Activated CD8-positive, alpha-beta memory T cell treated with anti-CD3 and anti-CD28 coated beads, Interleukin-2, amount 10 ng/mL, durations not matched to agents 7 days and 5 days (primary cell): Measurements from ENCODE around the gene FGF13. TPM values are rescaled to one million over a fixed set of nuclear protein-coding genes. Genes with fewer than 3 reads are reported as not detected.

Source experiments
- microRNA-seq: library from miRNA; unstranded; fragments of <30 nt; microRNA quantifications from one replicate; pipeline ENCODE4 v1.2.0, GENCODE V29; 2022
- total RNA-seq, 2 experiments: library from RNA; stranded (reverse); gene quantifications; one replicate each; pipeline ENCODE4 v1.2.3, GENCODE V29; 2021

Gene FGF13
- total RNA-seq, 2 experiments from 2014 or later, result not detected

Small RNA genes within 50 kb of the gene (microRNA-seq; reads per million reads assigned to microRNA genes)
- gene MIR504, result not detected
